Memory B cell (primary cell): ENCODE data around the gene ST3GAL2.
A peak's percentile ranks its signal among the peaks of the same experiment; 100 is the strongest.

Experiments used
- ATAC-seq: fragments of 150-1000 bp; cut with Tn5 transposase; 2 replicates; pipeline ENCODE4 v1.10.0; 2021; ENCODE audit warnings: low read depth, mild to moderate bottlenecking, moderate library complexity
- DNase-seq, 2 donors: peaks; one replicate each; pipeline ENCODE4 v3.0.0; 2022; ENCODE audit warnings: low spot score in 2 of 2
- H3K27ac Mint-ChIP-seq: one replicate; pipeline ENCODE4 v1.8.0; 2022; ENCODE audit warnings: mild to moderate bottlenecking, moderate library complexity, mixed read lengths
- H3K27me3 Mint-ChIP-seq: one replicate; pipeline ENCODE4 v1.8.0; 2022; ENCODE audit warnings: mixed read lengths
- H3K36me3 Mint-ChIP-seq: one replicate; pipeline ENCODE4 v1.8.0; 2022; ENCODE audit warnings: mild to moderate bottlenecking, mixed read lengths
- H3K4me1 Mint-ChIP-seq: one replicate; pipeline ENCODE4 v1.8.0; 2022; ENCODE audit warnings: mixed read lengths
- H3K4me3 Mint-ChIP-seq: one replicate; pipeline ENCODE4 v1.8.0; 2022; ENCODE audit warnings: mild to moderate bottlenecking, moderate library complexity, mixed read lengths
- H3K9me3 Mint-ChIP-seq: one replicate; pipeline ENCODE4 v1.8.0; 2022; ENCODE audit warnings: mixed read lengths

Gene ST3GAL2

DNA sequence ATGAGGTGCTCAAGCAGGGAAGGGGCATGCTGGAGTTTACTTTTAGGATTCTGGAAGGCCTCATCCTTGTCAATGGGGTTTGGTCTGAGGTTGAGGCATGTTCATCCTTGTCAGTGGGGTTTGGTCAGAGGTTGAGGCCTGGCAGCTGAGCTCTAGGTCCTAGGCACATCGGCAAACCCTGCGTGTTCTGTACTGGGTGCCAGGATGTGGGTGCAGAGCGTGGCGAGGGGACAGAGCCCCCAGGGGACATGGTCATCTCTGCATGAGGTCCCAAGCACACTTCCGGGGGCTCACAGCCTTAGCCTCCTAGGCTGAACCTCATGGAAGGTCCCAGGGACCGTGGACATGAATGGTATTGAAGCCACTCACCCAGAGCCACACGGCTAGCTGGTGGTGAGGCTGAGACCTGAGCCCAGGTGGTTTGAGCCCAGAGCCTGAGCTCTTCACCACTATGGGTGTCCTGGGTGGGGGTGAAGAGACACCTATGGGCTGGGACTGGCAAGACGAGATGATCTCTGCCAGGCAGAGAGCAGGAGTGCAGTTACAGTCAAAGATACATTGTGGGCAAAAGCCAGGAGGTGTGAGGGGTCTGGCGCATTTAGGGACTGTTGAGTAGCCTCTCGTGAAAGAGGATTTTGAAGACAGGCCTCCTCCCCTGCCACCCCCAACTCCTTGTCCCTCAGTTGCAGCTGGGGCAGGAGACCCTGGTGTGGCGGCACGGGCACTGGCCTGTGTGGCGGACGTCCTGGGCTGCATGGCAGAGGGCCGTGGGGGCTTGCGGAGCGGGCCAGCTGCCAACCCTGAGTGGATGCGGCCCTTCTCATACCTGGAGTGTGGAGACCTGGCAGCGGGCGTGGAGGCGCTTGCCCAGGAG, 34.8 kb upstream of the ST3GAL2 start:
- Mint-ChIP-seq H3K4me3 (no peak overlapping the region), H3K9me3 (no peaks in the 10 kb centered on the region), H3K27ac (no peak overlapping the region), H3K36me3 (peaks cover 7% of the 10 kb centered on the region), H3K27me3 (no peaks in the 10 kb centered on the region), H3K4me1 (peaks cover 4% of the 10 kb centered on the region)
- ATAC-seq = peak; percentile 72
- no peak for DNase-seq

- H3K27me3 Mint-ChIP-seq = no peaks in the 10 kb centered on the region
- peaks cover 4% of the 10 kb centered on the region for H3K4me1 Mint-ChIP-seq
- H3K9me3 Mint-ChIP-seq = no peaks in the 10 kb centered on the region
- H3K36me3 Mint-ChIP-seq = peaks cover 5% of the 10 kb centered on the region
- no peak for ATAC-seq
- DNase-seq = no peak
- no peak overlapping the region for H3K27ac Mint-ChIP-seq
- H3K4me3 Mint-ChIP-seq = no peak overlapping the region
These were observed 34.0 kb upstream of the ST3GAL2 start for GRCh38 chr16:70472786-70473433.

GRCh38 chr16:70470927-70471341, 32.0 kb upstream of the ST3GAL2 start:
- H3K27ac Mint-ChIP-seq = no peak overlapping the region
- H3K4me3 Mint-ChIP-seq = no peak overlapping the region
- H3K9me3 Mint-ChIP-seq = no peaks in the 10 kb centered on the region
- no peaks in the 10 kb centered on the region for H3K4me1 Mint-ChIP-seq
- DNase-seq (no peak), ATAC-seq (no peak)
- H3K36me3 Mint-ChIP-seq = peaks cover 5% of the 10 kb centered on the region
- no peaks in the 10 kb centered on the region for H3K27me3 Mint-ChIP-seq

DNA sequence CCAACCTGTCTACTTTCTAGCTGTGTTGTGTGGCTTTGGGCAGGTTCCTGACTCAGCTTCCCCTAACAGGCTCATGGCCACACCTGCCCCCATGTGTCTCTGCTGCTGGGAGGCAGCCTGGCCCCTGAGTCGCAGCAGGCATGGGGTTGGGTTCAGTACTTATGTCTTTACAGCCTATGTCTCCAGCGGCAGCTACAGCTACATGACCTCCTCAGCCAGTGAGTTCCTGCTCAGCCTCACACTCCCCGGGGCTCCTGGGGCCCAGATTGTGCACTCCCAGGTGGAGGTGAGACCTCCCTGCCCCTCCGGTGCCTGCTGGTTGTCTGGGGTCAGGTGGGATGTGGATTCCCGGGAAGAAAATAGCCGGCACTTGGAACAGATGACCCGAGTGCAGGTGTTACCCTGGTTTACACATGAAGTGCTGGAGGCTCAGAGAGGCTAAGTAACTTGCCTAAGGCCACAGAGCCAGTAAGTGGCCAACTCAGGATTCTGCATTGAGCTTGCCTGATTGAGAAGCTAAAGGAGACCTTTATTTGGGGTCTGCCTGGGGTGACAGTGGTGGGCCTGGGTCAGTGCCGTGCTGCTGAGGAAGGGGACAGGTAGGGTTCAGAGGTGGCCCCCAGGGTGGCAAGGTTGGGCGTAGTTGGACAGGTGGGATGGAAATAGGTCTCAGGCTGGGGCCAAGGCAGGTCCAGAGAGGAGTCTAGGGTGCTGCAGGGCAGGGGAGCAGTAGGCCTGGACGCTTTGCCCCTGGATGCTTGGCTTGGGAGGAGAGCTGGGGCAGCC, 31.4 kb upstream of the ST3GAL2 start:
- H3K4me3 Mint-ChIP-seq = no peak overlapping the region
- H3K36me3 Mint-ChIP-seq = peaks cover 5% of the 10 kb centered on the region
- DNase-seq (no peak), ATAC-seq (no peak)
- no peaks in the 10 kb centered on the region for H3K4me1 Mint-ChIP-seq
- H3K9me3 Mint-ChIP-seq = no peaks in the 10 kb centered on the region
- no peaks in the 10 kb centered on the region for H3K27me3 Mint-ChIP-seq
- H3K27ac Mint-ChIP-seq = no peak overlapping the region

DNA sequence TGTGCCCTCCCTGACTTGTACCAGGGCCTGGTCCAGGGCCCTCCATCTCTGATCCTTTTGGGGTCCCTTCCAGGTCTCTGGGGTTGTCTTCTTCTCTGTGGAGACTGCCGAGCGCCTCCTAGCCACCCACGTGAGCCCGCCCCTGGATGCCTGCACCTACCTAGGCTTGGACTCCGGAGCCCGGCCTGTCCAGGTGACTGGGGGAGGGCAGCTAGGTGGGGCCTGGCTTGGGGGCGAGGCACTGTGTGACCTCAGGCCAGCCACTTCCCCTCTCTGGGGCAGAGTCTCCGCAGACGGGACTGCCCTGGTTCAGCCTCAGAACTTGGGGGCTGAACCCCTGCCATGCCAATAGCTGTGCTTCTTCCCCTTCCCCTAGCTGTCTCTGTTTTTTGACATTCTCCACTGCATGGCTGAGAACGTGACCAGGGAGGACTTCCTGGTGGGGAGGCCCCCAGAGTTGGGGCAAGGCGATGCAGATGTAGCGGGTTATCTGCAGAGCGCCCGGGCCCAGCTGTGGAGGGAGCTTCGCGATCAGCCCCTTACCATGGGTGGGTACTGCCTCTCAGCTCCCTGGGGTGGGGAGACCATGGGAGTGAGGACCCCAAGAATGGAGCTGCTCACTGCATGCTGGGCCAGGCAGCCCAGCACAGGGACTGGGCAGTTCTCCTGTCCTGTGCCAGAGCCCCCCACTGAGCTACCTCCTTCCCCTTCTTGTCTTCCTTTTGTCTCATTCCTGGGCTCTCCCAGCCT, 30.1 kb upstream of the ST3GAL2 start:
- Mint-ChIP-seq H3K9me3 (no peaks in the 10 kb centered on the region), H3K4me1 (no peaks in the 10 kb centered on the region), H3K27me3 (no peaks in the 10 kb centered on the region), H3K4me3 (no peak overlapping the region), H3K36me3 (peaks cover 5% of the 10 kb centered on the region), H3K27ac (no peak overlapping the region)
- no peak for ATAC-seq
- DNase-seq = no peak

GRCh38 chr16:70467608-70468007, 28.7 kb upstream of the ST3GAL2 start:
- H3K9me3 Mint-ChIP-seq = no peaks in the 10 kb centered on the region
- no peak for DNase-seq
- H3K36me3 Mint-ChIP-seq = peaks cover 4% of the 10 kb centered on the region
- no peak for ATAC-seq
- no peak overlapping the region for H3K27ac Mint-ChIP-seq
- no peaks in the 10 kb centered on the region for H3K27me3 Mint-ChIP-seq
- no peaks in the 10 kb centered on the region for H3K4me1 Mint-ChIP-seq
- H3K4me3 Mint-ChIP-seq = no peak overlapping the region

DNA sequence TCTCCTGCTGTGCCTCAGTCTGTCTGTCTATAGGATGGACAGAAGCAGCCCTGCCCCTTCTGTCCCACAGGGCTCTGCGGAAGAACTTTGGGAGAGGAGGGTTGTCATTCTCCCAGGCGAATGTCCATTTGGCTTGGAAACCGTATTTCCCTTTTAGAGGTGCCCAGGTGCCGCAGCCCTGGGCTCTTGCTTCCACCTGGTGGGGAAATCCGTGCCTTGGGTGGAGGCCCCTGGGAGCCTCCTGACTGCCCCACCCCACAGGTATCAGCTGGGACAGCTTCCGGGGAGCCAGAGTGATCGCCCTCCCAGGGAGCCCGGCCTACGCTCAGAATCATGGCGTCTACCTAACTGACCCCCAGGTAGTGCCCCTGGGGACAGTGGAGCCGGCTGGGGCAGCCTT, 28.2 kb upstream of the ST3GAL2 start:
- H3K9me3 Mint-ChIP-seq = no peaks in the 10 kb centered on the region
- H3K27me3 Mint-ChIP-seq = no peaks in the 10 kb centered on the region
- H3K4me1 Mint-ChIP-seq = no peaks in the 10 kb centered on the region
- H3K27ac Mint-ChIP-seq = no peak overlapping the region
- H3K36me3 Mint-ChIP-seq = peaks cover 4% of the 10 kb centered on the region
- H3K4me3 Mint-ChIP-seq = no peak overlapping the region
- ATAC-seq (peak; percentile 41), DNase-seq (no peak)

- ATAC-seq (no peak), DNase-seq (no peak)
- H3K27me3 Mint-ChIP-seq = no peaks in the 10 kb centered on the region
- H3K9me3 Mint-ChIP-seq = no peaks in the 10 kb centered on the region
- peaks cover 4% of the 10 kb centered on the region for H3K36me3 Mint-ChIP-seq
- H3K4me3 Mint-ChIP-seq = no peak overlapping the region
- H3K27ac Mint-ChIP-seq = no peak overlapping the region
- H3K4me1 Mint-ChIP-seq = no peaks in the 10 kb centered on the region
These were observed 27.8 kb upstream of the ST3GAL2 start for GRCh38 chr16:70466805-70467076.

- H3K27me3 Mint-ChIP-seq = no peaks in the 10 kb centered on the region
- peaks cover 4% of the 10 kb centered on the region for H3K36me3 Mint-ChIP-seq
- ATAC-seq (no peak), DNase-seq (no peak)
- H3K4me3 Mint-ChIP-seq = no peak overlapping the region
- H3K9me3 Mint-ChIP-seq = no peaks in the 10 kb centered on the region
- H3K27ac Mint-ChIP-seq = no peak overlapping the region
- H3K4me1 Mint-ChIP-seq = no peaks in the 10 kb centered on the region
These were observed 27.3 kb upstream of the ST3GAL2 start for GRCh38 chr16:70465999-70466804.

DNA sequence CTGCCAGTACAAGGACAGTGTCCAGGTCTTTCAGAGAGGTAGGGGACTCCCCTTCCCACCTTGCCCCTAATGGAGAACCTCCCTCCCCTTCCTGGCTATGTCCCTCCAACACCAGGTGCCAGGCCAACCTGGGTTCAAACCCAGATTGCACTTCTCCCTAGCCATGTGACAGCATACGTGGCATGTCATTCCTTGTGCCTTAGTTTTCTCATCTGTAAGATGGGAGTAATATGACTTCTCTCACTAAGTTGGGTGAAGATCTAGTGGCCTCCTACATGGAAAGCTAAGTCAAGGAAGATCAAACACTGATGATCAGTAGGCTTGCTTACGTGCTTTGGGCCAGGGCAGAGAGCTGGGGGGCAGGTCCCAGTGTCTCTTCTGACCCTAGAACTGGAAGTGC, 24.3 kb upstream of the ST3GAL2 start:
- H3K9me3 Mint-ChIP-seq = no peaks in the 10 kb centered on the region
- no peak for ATAC-seq
- H3K4me3 Mint-ChIP-seq = no peak overlapping the region
- H3K4me1 Mint-ChIP-seq = no peaks in the 10 kb centered on the region
- peaks cover 4% of the 10 kb centered on the region for H3K36me3 Mint-ChIP-seq
- H3K27ac Mint-ChIP-seq = no peak overlapping the region
- DNase-seq = no peak
- no peaks in the 10 kb centered on the region for H3K27me3 Mint-ChIP-seq

- Mint-ChIP-seq H3K4me1 (peaks cover 4% of the 10 kb centered on the region), H3K9me3 (no peaks in the 10 kb centered on the region), H3K36me3 (peaks cover 2% of the 10 kb centered on the region), H3K27me3 (no peaks in the 10 kb centered on the region), H3K27ac (no peak overlapping the region), H3K4me3 (no peak overlapping the region)
- ATAC-seq = no peak
- no peak for DNase-seq
These were observed 21.9 kb upstream of the ST3GAL2 start for GRCh38 chr16:70460737-70461261.

DNA sequence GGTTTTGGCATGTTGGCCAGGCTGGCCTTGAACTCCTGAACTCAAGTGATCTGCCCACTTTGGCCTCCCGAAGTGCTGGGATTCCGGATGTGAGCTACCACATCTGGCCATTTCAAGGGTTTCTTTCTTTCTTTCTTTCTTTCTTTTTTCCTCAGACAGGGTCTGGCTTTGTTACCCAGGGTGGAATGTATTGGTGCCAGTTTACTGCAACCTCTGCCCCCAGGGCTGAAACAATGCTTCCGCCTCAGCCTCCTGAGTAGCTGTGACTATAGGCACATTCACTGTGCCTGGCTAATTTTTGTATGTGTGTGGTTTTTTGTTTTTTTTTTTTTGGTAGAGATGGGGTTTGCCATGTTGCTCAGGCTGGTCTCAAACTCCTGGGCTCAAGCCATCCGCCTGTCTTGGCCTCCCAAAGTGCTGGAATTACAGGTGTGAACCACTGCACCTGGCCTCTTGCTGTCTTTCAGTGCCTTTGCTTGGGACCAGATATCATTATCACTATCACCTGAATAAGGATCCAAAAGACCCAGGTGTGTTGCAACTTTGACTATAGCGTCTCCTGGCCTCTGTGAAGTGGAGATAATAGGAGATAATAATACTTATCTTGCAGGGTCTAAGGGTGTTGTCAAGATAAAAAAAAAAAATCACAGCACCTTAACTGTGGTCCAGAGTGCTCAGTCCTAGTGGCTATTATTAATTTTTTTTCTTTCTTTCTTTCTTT, 18.7 kb upstream of the ST3GAL2 start:
- no peak overlapping the region for H3K27ac Mint-ChIP-seq
- peaks cover 14% of the 10 kb centered on the region for H3K4me1 Mint-ChIP-seq
- no peaks in the 10 kb centered on the region for H3K36me3 Mint-ChIP-seq
- ATAC-seq (no peak), DNase-seq (no peak)
- H3K9me3 Mint-ChIP-seq = no peaks in the 10 kb centered on the region
- H3K27me3 Mint-ChIP-seq = no peaks in the 10 kb centered on the region
- no peak overlapping the region for H3K4me3 Mint-ChIP-seq

DNA sequence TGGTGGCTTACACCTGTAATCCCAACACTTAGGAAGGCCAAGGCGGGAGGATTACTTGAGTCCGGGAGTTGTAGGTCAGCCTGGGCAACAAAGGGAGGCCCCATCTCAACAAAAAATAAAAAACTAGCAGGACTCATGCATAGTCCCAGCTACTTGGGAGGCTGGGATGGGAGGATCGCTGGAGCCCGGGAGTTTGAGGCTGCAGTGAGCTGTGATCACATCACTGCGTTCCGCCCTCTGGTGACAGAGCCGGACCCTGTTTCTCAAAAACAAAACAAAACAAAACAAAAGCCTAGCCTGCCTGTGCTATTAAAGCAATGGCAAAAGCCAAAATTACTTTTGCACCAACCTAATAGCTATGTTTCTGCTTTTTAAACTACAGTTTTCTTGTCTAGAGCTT, 17.0 kb upstream of the ST3GAL2 start:
- H3K27ac Mint-ChIP-seq = no peak overlapping the region
- DNase-seq = no peak
- no peaks in the 10 kb centered on the region for H3K36me3 Mint-ChIP-seq
- H3K27me3 Mint-ChIP-seq = no peaks in the 10 kb centered on the region
- peaks cover 14% of the 10 kb centered on the region for H3K4me1 Mint-ChIP-seq
- H3K4me3 Mint-ChIP-seq = no peak overlapping the region
- H3K9me3 Mint-ChIP-seq = no peaks in the 10 kb centered on the region
- ATAC-seq = no peak
